CD14-positive monocyte (primary cell): ENCODE results near the gene GSE1. TPM values are rescaled to one million over a fixed set of nuclear protein-coding genes. Genes with fewer than 3 reads are reported as not detected.
A peak's percentile ranks its signal among the peaks of the same experiment; 100 is the strongest.

Experiments
- DNase-seq, 3 donors: peaks; one replicate each; pipeline ENCODE4 v3.0.0-alpha.2; 2011 to 2022
- H2AFZ ChIP-seq: 2 replicates; pipeline ENCODE4 v1.6.0; 2012; ENCODE audit warnings: mild to moderate bottlenecking, low read depth, low read length, inconsistent platforms; ENCODE audit not compliant: insufficient read depth, poor library complexity, severe bottlenecking
- H3K27ac ChIP-seq, 2 donors: 1 replicate in 1 of 2; 2 replicates in 1 of 2; pipeline ENCODE4 v1.5.1; 2012 to 2013; ENCODE audit warnings: low read length in 2 of 2, control low read depth in 1 of 2, inconsistent platforms in 1 of 2, low read depth in 1 of 2, mild to moderate bottlenecking in 1 of 2
- H3K27me3 ChIP-seq, 2 donors: one replicate each; pipeline versions ENCODE4 v1.6.0 to v1.6.1; 2011 to 2013; ENCODE audit warnings: low read length in 2 of 2; ENCODE audit not compliant: control insufficient read depth in 2 of 2, insufficient read depth in 2 of 2
- H3K36me3 ChIP-seq, 2 donors: replicated peaks in 1 of 2; 1 replicate in 1 of 2; 2 replicates in 1 of 2; pipeline versions ENCODE4 v1.5.1 to v1.6.1; 2012 to 2013; ENCODE audit warnings: low read length in 2 of 2, control low read depth in 1 of 2, inconsistent platforms in 1 of 2, mild to moderate bottlenecking in 1 of 2; ENCODE audit not compliant: insufficient read depth in 2 of 2, control insufficient read depth in 1 of 2
- H3K4me1 ChIP-seq, 2 donors: 1 replicate in 1 of 2; 2 replicates in 1 of 2; pipeline versions ENCODE4 v1.5.1 to v1.6.1; 2012 to 2013; ENCODE audit warnings: low read length in 2 of 2, control low read depth in 1 of 2, inconsistent platforms in 1 of 2, mild to moderate bottlenecking in 1 of 2, moderate library complexity in 1 of 2; ENCODE audit not compliant: insufficient read depth in 2 of 2, control insufficient read depth in 1 of 2
- H3K4me2 ChIP-seq: replicated peaks from 2 replicates; pipeline ENCODE3; 2012; ENCODE audit warnings: low read length, moderate library complexity, mild to moderate bottlenecking; ENCODE audit not compliant: poor library complexity, severe bottlenecking; ENCODE audit errors: extremely low read depth
- H3K4me3 ChIP-seq, 3 experiments: fragments of 200-600 bp in 1 of 3; sonication (generic) in 1 of 3; replicated peaks in 1 of 3; 1 replicate in 2 of 3; 2 replicates in 1 of 3; pipeline ENCODE4 v1.5.1; 2011 to 2013; ENCODE audit warnings: low read length in 3 of 3, mild to moderate bottlenecking in 3 of 3, control low read depth in 2 of 3, low read depth in 2 of 3, inconsistent platforms in 1 of 3, moderate library complexity in 1 of 3
- H3K79me2 ChIP-seq: 2 replicates; pipeline ENCODE4 v1.6.0; 2012; ENCODE audit warnings: mild to moderate bottlenecking, control low read depth, inconsistent platforms, low read length, moderate library complexity; ENCODE audit not compliant: insufficient read depth
- H3K9ac ChIP-seq: 2 replicates; pipeline ENCODE4 v1.6.0; 2017; ENCODE audit warnings: low read length, mild to moderate bottlenecking; ENCODE audit not compliant: insufficient read depth, poor library complexity, severe bottlenecking
- H3K9me3 ChIP-seq, 2 donors: replicated peaks in 1 of 2; 1 replicate in 1 of 2; 2 replicates in 1 of 2; pipeline versions ENCODE4 v1.5.1 to v1.6.1; 2012 to 2013; ENCODE audit warnings: low read length in 2 of 2, control low read depth in 1 of 2; ENCODE audit not compliant: control insufficient read depth in 1 of 2, insufficient read depth in 1 of 2
- H4K20me1 ChIP-seq: 2 replicates; pipeline ENCODE4 v1.6.0; 2012; ENCODE audit warnings: mild to moderate bottlenecking, low read length, control low read depth, moderate library complexity; ENCODE audit not compliant: insufficient read depth
- H3K27ac Mint-ChIP-seq, 7 donors: one replicate each; pipeline ENCODE4 v1.8.0; 2020; ENCODE audit warnings: mild to moderate bottlenecking in 7 of 7, mixed read lengths in 7 of 7, moderate library complexity in 6 of 7, inconsistent platforms in 2 of 7
- H3K27me3 Mint-ChIP-seq, 3 donors: one replicate each; pipeline ENCODE4 v1.8.0; 2021 to 2022; ENCODE audit warnings: low read depth in 3 of 3, mild to moderate bottlenecking in 3 of 3, mixed read lengths in 3 of 3, moderate library complexity in 3 of 3, inconsistent platforms in 1 of 3
- H3K36me3 Mint-ChIP-seq, 2 donors: one replicate each; pipeline ENCODE4 v1.8.0; 2020; ENCODE audit warnings: mixed read lengths in 2 of 2, inconsistent platforms in 1 of 2, mild to moderate bottlenecking in 1 of 2
- H3K4me1 Mint-ChIP-seq: one replicate; pipeline ENCODE4 v1.8.0; 2020; ENCODE audit warnings: mild to moderate bottlenecking, mixed read lengths
- H3K4me3 Mint-ChIP-seq, 2 donors: one replicate each; pipeline ENCODE4 v1.8.0; 2020; ENCODE audit warnings: mild to moderate bottlenecking in 2 of 2, mixed read lengths in 2 of 2, moderate library complexity in 1 of 2
- H3K9me3 Mint-ChIP-seq, 7 donors: one replicate each; pipeline ENCODE4 v1.8.0; 2020 to 2022; ENCODE audit warnings: mixed read lengths in 7 of 7, mild to moderate bottlenecking in 6 of 7, moderate library complexity in 6 of 7, inconsistent platforms in 2 of 7
- CTCF ChIP-seq: fragments of 200-600 bp; IDR thresholded peaks from one replicate; pipeline ENCODE4 v1.8.0; 2022; ENCODE audit warnings: antibody characterized with exemption, mild to moderate bottlenecking
- WGBS: methylation state at CpG from one replicate; pipeline ENCODE4 v1.1.5; 2013; ENCODE audit warnings: missing lambda C conversion rate; ENCODE audit not compliant: insufficient coverage; 5-methylcytosine and 5-hydroxymethylcytosine counted together
- intact Hi-C, 2 donors: fragments of 100-400 bp; cut with micrococcal nuclease; formaldehyde crosslinking; loops; one replicate each; pipeline versions ENCODE4 v1.15.0 to v1.15.1; 2023
- polyA plus RNA-seq, 3 donors: library from polyadenylated mRNA; depleted of rRNA in 1 of 3; unstranded in 2 of 3; stranded (reverse) in 1 of 3; fragments of 300-500 nt in 2 of 3; fragments of >200 nt in 1 of 3; fragmentation: Illumina TruSeq in 2 of 3; gene quantifications; 1 replicate in 2 of 3; 2 replicates in 1 of 3; pipeline ENCODE4 v1.2.3, GENCODE V29; 2012 to 2021

GSE1 gene
- polyA plus RNA-seq, 3 donors = 0.67 to 38.9 (median 0.86) TPM

GRCh38 chr16:85625485-85626117 is 12.5 kb downstream of the GSE1 start:
- DNase-seq = no peak
- peaks cover 11 to 22% (median 20%) of the 10 kb centered on the region in 7 donors for H3K9me3 Mint-ChIP-seq
- intact Hi-C loops = no loop called here
- Histone ChIP-seq H3K4me1 (no peaks in the 10 kb centered on the region), H3K9ac (no peak overlapping the region), H3K79me2 (peaks cover 98% of the 10 kb centered on the region), H3K4me3 (no peak overlapping the region), H3K27me3 (no peaks in the 10 kb centered on the region), H3K9me3 (peaks cover 14 to 24% of the 10 kb centered on the region in 2 donors), H2AFZ (no peak overlapping the region), H3K27ac (no peak overlapping the region), H3K36me3 (peaks cover 13 to 26% of the 10 kb centered on the region in 2 donors), H4K20me1 (peaks cover 98% of the 10 kb centered on the region), H3K4me2 (no peak overlapping the region)
- peaks cover 0 to 1% (median 0%) of the 10 kb centered on the region in 3 donors for H3K27me3 Mint-ChIP-seq
- 90% methylated on average over 14 of the region's 18 CpGs for WGBS
- TF ChIP-seq CTCF = no peak
- no peak overlapping the region for H3K27ac Mint-ChIP-seq
- peaks cover 13% of the 10 kb centered on the region for H3K4me1 Mint-ChIP-seq
- H3K36me3 Mint-ChIP-seq = peaks cover 24 to 35% of the 10 kb centered on the region in 2 donors
- no peak overlapping the region for H3K4me3 Mint-ChIP-seq

GRCh38 chr16:85626191-85626981 is 13.3 kb downstream of the GSE1 start:
- Histone ChIP-seq H3K9me3 (peaks cover 14 to 24% of the 10 kb centered on the region in 2 donors), H3K79me2 (peaks cover 98% of the 10 kb centered on the region), H3K27ac (no peak overlapping the region), H4K20me1 (peaks cover 98% of the 10 kb centered on the region), H3K4me1 (no peaks in the 10 kb centered on the region), H3K4me3 (no peak overlapping the region), H3K4me2 (no peak overlapping the region), H3K9ac (no peak overlapping the region), H2AFZ (no peak overlapping the region), H3K27me3 (no peaks in the 10 kb centered on the region), H3K36me3 (peaks cover 11 to 26% of the 10 kb centered on the region in 2 donors)
- TF ChIP-seq CTCF = no peak
- WGBS = 87% methylated on average over 7 of the region's 37 CpGs
- peaks cover 0 to 1% (median 0%) of the 10 kb centered on the region in 3 donors for H3K27me3 Mint-ChIP-seq
- H3K27ac Mint-ChIP-seq = peak overlapping the region in 2 of 7 donors; percentile 50 to 59
- H3K4me1 Mint-ChIP-seq = peaks cover 13% of the 10 kb centered on the region
- no peak overlapping the region for H3K4me3 Mint-ChIP-seq
- intact Hi-C loops = no loop called here
- peaks cover 11 to 22% (median 20%) of the 10 kb centered on the region in 7 donors for H3K9me3 Mint-ChIP-seq
- H3K36me3 Mint-ChIP-seq = peaks cover 22 to 33% of the 10 kb centered on the region in 2 donors
- no peak for DNase-seq
